HG03457 (cell line): ENCODE measurements around the gene OR13J1.
"Not testable (repeated sequence)": the region's sequence is repeated elsewhere in the genome, so short reads cannot be mapped to it uniquely, and the experiment has no call there.

Experiments used
- ATAC-seq: cut with Tn5 transposase; IDR thresholded peaks from one replicate; pipeline ENCODE4 v1.9.1; 2021; ENCODE audit warnings: moderate number of reproducible peaks; ENCODE audit not compliant: unreplicated experiment

Gene OR13J1

GRCh38 chr9:35870351-35870923 is at the start of gene OR13J1:
OR13J1 (minus strand) TSS chr9:35870401; CDS start chr9:35870401, 0 bp downstream.
- ATAC-seq: no peak

- no peak for ATAC-seq
These were observed 49.2 kb upstream of the OR13J1 start for GRCh38 chr9:35919212-35920008.

- no peak for ATAC-seq
These were observed 48.6 kb upstream of the OR13J1 start for GRCh38 chr9:35918780-35919179.

- ATAC-seq: no peak
These were observed 47.1 kb upstream of the OR13J1 start for GRCh38 chr9:35917261-35917660.

- no peak for ATAC-seq
These were observed 45.6 kb upstream of the OR13J1 start for GRCh38 chr9:35915681-35916294.

- no peak for ATAC-seq
These were observed 44.2 kb upstream of the OR13J1 start for GRCh38 chr9:35914301-35914807.

- ATAC-seq: not testable (repeated sequence)
These were observed 43.2 kb upstream of the OR13J1 start for GRCh38 chr9:35913429-35913828.

- ATAC-seq: no peak
These were observed 42.7 kb upstream of the OR13J1 start for GRCh38 chr9:35912791-35913400.

- no peak for ATAC-seq
These were observed 41.5 kb upstream of the OR13J1 start for GRCh38 chr9:35911690-35912089.

GRCh38 chr9:35910613-35911359 is 40.6 kb upstream of the OR13J1 start:
- no peak for ATAC-seq

- ATAC-seq: no peak
These were observed 39.7 kb upstream of the OR13J1 start for GRCh38 chr9:35909687-35910612.

GRCh38 chr9:35909274-35909673 is 39.1 kb upstream of the OR13J1 start, which contains the start of gene SPAAR:
SPAAR (plus strand) TSS chr9:35909490; CDS start chr9:35910464, 974 bp downstream.
- ATAC-seq: no peak

GRCh38 chr9:35908504-35909125 is 38.4 kb upstream of the OR13J1 start:
- no peak for ATAC-seq

- no peak for ATAC-seq
These were observed 37.7 kb upstream of the OR13J1 start for GRCh38 chr9:35907711-35908503.

GRCh38 chr9:35906923-35907699 is 36.9 kb upstream of the OR13J1 start:
- no peak for ATAC-seq

GRCh38 chr9:35905912-35906679 is 35.9 kb upstream of the OR13J1 start, which contains the start of gene HRCT1:
HRCT1 (plus strand) TSS chr9:35906202; CDS start chr9:35906288, 86 bp downstream.
- ATAC-seq: no peak
